NCI-H2171 (cell line): Measurements from ENCODE around the gene VDR.

ENCODE experiments used
- DNase-seq: peaks from one replicate; lab custom pipeline; 2025; lab: John Stamatoyannopoulos, UW

Gene VDR

DNA sequence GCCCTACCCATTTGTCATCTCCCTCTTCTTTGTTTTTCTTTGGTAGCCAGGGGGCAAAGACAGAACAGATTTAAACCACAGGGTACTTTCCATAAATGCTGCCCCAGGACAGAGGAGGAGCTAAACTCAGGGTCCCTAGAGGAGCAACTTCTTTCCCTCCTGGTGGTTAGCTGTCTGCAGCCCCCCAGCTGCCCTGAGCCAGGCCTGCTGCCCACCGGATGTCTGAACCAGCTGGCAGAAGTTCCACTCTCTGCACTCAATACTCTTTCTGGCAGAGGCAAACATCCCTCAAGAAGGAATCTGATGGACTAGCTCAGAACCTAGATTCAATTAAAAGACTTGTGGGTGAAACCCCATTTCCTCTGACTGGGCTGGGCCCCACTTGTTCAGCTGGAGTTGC lies 10.7 kb downstream of the VDR start:
- no peak for DNase-seq

DNA sequence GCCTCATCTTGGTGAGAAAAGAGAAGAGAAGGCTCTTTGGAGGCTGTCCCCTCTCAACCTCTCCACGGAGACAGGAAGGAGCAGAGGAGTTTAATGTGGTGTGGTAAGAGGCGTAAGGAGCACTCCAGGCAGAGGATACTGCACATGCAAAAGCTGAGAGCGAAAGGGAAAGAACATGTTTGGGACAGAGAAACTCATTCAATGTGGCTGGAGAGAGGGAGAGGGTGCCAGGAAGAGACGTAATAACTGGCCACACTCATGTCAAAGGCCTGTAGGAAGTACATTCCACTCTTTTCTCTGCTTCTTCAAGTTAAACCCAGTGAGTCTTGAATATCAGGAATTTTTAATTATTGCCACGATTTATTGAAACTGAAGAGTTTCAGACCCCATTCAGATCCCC lies 12.0 kb downstream of the VDR start:
- DNase-seq, result no peak

DNA sequence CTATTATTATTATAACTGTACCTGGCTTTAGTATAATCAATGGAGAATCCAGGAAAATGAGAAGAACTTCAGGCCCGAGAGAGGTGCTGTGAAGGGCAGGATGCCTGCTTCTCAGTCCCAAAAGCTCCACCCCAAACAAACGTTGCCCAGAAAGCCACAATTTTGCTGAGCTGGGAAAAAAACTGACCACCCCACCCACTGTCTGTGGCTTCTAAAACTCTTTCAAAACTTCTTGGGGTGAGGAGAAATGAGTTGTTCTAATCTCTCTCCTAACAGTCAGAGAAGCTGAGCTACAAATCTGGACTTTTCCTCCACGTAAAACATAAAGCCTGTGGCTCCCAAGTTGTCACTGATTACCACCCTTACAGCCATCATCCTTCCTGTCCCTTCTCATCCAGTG lies 13.4 kb downstream of the VDR start:
- DNase-seq, result no peak

GRCh38 chr12:47889040-47889439 lies 15.8 kb downstream of the VDR start:
- no peak for DNase-seq

GRCh38 chr12:47888153-47888819 lies 16.5 kb downstream of the VDR start:
- no peak for DNase-seq

GRCh38 chr12:47887529-47887928 lies 17.3 kb downstream of the VDR start:
- DNase-seq, result no peak

GRCh38 chr12:47886510-47887240 lies 18.1 kb downstream of the VDR start:
- DNase-seq, result no peak

DNA sequence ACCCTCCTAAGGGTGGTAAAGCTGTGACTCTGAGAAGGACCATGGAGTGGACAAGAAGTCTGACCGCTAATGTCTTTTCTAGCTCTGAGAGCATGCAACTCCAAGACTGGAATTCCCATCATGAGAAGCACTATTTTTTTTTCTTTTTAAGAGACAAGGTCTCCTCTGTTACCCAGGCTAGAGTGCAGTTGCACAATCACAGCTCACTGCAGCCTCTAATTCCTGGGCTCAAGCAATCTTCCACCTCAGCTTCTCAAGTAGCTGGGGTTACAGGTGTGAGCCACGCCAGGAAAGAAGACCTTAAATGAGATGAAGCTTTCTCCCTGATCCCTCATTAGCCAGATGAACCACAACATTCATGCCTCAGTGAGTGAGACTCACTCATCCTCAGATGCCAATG lies 19.2 kb downstream of the VDR start:
- no peak for DNase-seq

DNA sequence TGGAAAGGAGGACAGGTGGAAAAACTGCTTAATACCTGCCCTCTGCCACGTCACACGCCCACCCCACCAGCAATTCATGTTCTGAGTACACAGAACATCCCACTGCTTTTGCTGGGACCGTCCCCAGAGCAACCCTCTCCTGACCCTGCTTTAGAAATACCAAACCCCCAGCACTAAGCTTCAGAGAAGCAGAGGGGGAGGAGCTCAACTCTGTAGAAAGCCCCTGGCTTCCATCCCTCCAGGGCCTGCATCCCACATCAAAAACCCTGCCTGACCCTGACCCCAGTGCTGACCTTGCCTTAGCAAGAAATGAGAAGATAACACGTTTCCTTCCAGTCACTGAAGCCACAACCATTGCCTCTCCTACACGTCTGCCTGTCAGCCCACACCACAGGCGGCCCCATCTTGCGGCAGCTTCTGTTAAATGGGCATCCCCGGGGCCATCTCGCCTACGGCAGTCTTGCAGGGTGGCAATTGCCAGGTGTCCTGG lies 19.7 kb downstream of the VDR start:
- no peak for DNase-seq

DNA sequence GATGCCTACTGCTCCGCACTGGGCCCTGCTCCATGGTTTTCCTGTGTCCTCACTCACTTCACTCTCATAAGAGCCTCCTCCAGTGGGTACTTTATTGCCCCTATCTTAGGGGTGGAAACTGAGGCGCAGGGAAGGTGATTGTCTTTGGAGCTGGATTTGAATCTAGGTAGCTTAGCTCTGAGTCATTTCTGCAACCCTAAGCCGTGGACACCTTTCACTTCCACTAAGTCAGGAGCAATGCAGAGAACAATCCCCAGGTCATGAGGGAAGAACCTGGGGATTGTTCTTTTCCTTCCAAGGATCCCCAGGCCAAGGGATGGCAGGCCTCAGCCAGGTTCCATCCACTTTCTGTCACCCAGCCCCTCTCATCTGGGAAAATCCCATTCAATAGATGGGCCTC lies 20.3 kb downstream of the VDR start:
- no peak for DNase-seq

- DNase-seq, result no peak
These were observed 21.1 kb downstream of the VDR start for GRCh38 chr12:47883663-47884195.

DNA sequence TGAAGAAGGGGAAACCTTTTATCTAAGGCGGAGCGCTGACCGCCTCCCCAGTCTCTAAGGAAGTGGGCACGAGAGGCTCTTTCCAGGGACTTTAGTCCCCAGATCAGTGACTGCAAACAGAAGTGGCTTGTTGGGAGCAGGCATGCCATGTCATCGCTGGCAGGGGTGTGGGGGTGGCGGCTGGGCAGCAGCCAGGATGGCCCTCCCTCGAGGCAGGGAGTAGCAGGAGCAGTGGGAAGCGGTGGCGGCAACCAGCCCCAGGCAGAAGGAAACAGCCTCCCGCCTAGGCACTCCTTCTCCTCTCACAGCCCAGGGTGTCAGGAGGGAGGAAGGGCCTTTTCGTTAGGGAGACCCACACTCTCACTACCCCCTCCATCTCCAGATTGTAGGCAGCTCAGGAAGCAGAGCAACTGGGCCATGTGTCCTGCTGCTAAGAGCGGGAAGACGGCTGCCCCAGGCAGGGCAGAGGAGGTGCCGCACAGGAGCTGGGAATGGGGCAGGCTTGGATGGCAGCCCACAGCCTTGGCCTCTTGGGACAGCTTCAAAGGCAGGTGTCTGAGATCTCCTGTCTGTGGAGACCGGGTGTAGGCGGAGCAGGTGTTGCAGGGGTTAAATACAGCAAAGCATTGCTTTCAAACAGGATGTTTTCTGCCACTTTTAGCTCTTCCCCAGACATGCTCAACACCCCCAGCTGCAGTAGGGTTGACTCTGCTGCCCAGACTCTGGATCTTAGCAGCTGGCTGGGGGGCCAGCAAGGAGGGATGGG lies 21.8 kb downstream of the VDR start:
- DNase-seq, result peak; percentile 40

- DNase-seq, result no peak
These were observed 22.9 kb downstream of the VDR start for GRCh38 chr12:47881826-47882427.

DNA sequence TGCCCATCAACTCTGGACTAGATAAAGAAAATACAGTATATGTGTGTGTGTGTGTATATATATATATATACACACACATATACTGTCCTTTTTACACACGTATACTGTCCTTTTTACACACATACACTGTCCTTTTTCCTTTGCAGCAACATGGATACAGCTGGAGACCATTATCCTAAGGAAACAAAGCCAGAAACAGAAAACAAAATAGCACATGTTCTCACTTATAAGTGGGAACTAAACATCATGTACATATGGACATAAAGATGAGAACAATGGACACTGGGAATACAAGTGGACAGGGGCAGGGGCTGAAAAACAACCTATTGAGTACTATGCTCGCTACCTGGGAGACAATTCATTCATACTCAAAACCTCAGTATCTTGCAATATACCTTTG lies 23.7 kb downstream of the VDR start:
- no peak for DNase-seq

DNA sequence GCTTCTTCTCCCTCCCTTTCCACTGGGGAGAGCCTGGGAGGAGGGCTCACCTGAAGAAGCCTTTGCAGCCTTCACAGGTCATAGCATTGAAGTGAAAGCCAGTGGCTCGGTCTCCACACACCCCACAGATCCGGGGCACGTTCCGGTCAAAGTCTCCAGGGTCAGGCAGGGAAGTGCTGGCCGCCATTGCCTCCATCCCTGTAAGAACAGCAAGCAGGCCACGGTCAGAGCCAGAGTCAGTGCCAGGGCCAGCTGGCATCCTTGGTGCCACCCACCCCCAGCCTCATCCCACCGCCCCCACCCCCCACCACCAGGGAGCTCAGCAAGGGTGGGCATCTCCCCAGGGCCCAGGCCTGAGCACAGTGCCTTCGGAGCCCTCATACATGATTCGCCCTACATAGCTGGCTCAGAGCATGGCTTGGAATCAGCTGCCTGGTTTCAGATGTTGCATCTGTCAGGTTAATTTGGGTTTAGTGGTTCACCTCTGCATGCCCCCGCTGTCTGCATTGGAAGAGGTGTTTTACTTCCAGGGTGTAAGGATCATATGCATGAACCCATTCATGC lies 25.8 kb downstream of the VDR start:
- no peak for DNase-seq

DNA sequence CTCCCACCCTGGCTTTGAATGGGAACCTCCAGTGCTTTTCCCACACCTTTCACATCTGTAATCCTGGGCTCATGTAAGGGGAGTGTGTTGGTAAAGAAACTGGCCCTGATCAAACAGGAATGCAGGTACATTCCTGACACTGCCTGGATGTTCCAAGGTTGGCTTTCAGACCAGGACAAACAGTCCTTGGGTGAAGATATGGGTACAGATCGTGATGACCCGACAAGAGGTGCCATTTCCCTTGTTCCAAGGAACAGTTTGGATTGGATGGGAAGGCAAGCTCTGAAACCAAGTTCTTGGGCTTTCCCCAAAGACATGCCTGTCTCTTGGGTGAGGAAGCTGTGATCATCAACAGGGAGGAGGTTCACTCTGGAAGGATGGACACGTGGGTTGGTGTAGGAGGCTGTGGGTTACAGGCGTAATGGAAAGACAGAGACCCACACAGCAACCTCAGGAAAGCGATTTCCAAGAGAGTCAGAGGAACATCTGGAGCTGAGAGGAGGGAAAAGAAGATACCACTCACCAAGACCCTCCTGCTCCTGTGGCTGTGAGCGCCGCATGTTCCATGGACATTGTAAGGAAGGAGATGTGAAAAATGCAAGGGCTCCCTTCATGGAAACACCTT lies 26.4 kb downstream of the VDR start:
- DNase-seq, result no peak

DNA sequence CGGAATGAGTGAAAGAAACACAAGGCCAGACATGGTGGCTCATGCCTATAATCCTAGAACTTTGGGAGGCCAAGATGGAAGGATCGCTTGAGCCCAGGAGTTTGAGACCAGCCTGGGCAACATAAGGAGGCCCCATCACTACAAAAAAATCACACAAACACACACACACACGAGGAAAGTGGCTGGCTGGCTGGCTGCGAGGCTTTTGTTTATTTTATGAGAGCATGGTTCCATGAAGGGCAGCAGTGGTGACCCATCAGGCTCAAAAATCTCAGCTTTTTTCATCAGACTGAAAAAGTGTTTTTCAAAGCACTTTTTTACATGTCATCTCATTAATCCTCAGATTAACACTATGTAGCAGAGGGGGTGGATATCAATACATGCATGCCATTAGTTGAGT lies 27.7 kb downstream of the VDR start:
- DNase-seq, result no peak

DNA sequence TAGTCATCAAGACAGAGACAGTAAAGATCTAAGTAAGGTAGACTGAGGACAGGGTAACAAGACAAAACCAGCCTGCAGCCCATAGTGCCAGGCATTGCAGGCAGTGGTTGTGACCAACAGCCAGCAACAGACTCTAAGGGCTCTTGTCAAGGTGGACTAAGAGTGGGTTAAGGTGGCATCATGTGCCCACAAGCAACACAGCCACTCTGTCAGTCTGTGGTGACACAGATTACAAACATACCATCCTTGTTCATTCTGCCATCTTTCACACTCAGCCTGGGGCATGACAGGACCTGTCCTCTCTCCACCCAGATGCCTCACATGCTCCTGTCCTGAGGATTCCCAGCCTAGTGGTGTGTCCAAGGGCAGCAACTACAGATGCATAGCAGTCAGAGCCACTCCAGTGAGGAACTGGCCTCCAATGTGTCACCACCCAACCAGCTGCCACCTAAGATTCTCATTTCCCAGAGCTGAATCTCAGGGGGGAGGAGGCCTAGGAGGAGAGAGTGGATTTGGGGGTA lies 28.3 kb downstream of the VDR start:
- no peak for DNase-seq

DNA sequence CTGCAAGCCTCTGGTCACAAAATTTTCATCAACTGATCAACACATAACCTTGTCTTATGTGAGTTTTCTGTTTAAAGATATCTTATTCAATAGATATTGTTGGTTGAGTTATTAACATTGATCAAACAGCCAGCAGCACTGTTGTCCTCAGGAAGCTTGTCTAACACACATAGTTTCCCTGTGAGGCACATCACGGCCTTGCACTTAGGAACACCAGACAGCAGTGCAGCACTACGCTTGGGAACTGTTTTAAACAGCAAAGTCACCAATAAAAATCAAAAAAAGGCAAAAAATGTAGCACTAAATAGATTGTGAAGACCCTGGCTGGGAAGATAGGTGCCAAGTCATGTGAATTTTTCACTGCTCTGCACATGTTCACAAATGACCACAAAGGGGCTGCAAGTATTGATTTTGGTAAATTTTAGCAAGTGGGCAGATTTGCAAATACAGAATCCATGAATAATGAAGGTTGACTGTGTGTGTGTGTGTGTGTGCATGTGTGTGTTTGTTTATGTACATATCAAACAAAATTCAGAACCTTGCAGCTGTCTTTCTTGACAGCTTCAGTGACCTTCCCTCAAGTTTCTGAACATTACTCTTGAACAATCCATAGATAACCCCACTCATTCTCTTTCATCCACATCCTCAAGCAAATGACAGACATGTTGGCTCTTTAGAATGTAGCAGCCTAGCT lies 28.9 kb downstream of the VDR start:
- DNase-seq, result no peak

DNA sequence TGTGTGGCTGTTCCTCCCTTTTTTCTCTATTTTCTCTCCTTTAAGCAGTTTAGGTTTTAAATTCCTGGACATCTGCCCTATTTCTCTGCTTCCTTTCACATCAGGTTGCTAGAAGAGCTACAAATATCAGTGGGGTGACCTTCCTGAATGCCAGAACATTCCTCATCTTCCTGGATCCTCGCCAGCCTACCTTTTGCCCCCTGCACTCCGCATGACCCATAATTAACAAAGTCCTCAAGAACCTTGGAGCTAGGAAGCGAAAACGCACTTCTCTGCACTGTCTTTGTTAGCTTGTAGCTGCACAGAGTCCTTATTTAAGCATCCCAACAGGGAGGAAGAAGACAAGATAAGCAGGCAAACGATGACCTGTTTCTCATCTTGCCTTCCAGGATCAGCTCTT lies 30.5 kb downstream of the VDR start:
- DNase-seq, result no peak
